Measurements from ENCODE around the gene NFATC2.

NFATC2 gene

GRCh38 chr20:51413857-51414256 is 128.7 kb downstream of the NFATC2 start:
- no peak for DNase-seq (ENCODE audit: low read depth in 3 of 3)

- DNase-seq (ENCODE audit: low read depth in 3 of 3): no peak
These were observed 129.5 kb downstream of the NFATC2 start for GRCh38 chr20:51412951-51413481.

GRCh38 chr20:51412333-51412871 is 130.1 kb downstream of the NFATC2 start:
- DNase-seq (ENCODE audit: low read depth in 3 of 3): no peak

GRCh38 chr20:51411870-51412269 is 130.6 kb downstream of the NFATC2 start:
- no peak for DNase-seq (ENCODE audit: low read depth in 3 of 3)

GRCh38 chr20:51410586-51411325 is 131.8 kb downstream of the NFATC2 start:
- DNase-seq (ENCODE audit: low read depth in 3 of 3): no peak

- DNase-seq (ENCODE audit: low read depth in 3 of 3): no peak
These were observed 133.2 kb downstream of the NFATC2 start for GRCh38 chr20:51409192-51409880.

GRCh38 chr20:51404297-51405060 is 138.0 kb downstream of the NFATC2 start:
- DNase-seq (ENCODE audit: low read depth in 3 of 3): peak; percentile 59 to 80 (median 66)

- DNase-seq (ENCODE audit: low read depth in 3 of 3): no peak
These were observed 138.9 kb downstream of the NFATC2 start for GRCh38 chr20:51403466-51404220.

- no peak for DNase-seq (ENCODE audit: low read depth in 3 of 3)
These were observed 140.3 kb downstream of the NFATC2 start for GRCh38 chr20:51402201-51402600.

- no peak for DNase-seq (ENCODE audit: low read depth in 3 of 3)
These were observed 141.0 kb downstream of the NFATC2 start for GRCh38 chr20:51401496-51401895.

GRCh38 chr20:51400051-51400926 is 142.2 kb downstream of the NFATC2 start:
- DNase-seq (ENCODE audit: low read depth in 3 of 3): peak; percentile 45 to 72 (median 58)

- no peak for DNase-seq (ENCODE audit: low read depth in 3 of 3)
These were observed 143.3 kb downstream of the NFATC2 start for GRCh38 chr20:51399006-51399890.

- no peak for DNase-seq (ENCODE audit: low read depth in 3 of 3)
These were observed 144.0 kb downstream of the NFATC2 start for GRCh38 chr20:51398552-51398951.

- DNase-seq (ENCODE audit: low read depth in 3 of 3): no peak
These were observed 144.4 kb downstream of the NFATC2 start for GRCh38 chr20:51398083-51398482.

- DNase-seq (ENCODE audit: low read depth in 3 of 3): no peak
These were observed 145.4 kb downstream of the NFATC2 start for GRCh38 chr20:51397137-51397536.

- no peak for DNase-seq (ENCODE audit: low read depth in 3 of 3)
These were observed 146.1 kb downstream of the NFATC2 start for GRCh38 chr20:51396365-51396909.

- no peak for DNase-seq (ENCODE audit: low read depth in 3 of 3)
These were observed 147.8 kb downstream of the NFATC2 start for GRCh38 chr20:51394706-51395105.

GRCh38 chr20:51393571-51393970 is 148.9 kb downstream of the NFATC2 start:
- DNase-seq (ENCODE audit: low read depth in 3 of 3): no peak

- no peak for DNase-seq (ENCODE audit: low read depth in 3 of 3)
These were observed 149.8 kb downstream of the NFATC2 start for GRCh38 chr20:51392614-51393186.
